Measurements from ENCODE around the gene PPP2R3A.
"Not testable (repeated sequence)": the region's sequence is repeated elsewhere in the genome, so short reads cannot be mapped to it uniquely, and the experiment has no call there.

PPP2R3A gene

GRCh38 chr3:136114421-136114820 is 148.9 kb downstream of the PPP2R3A start:
- DNase-seq: no peak

- DNase-seq: not testable (repeated sequence)
Observed at GRCh38 chr3:136119332-136119731, 153.8 kb downstream of the PPP2R3A start.

GRCh38 chr3:136119783-136120182 is 154.3 kb downstream of the PPP2R3A start:
- not testable (repeated sequence) for DNase-seq

- no peak for DNase-seq
Observed at GRCh38 chr3:136120373-136121348, 155.1 kb downstream of the PPP2R3A start.

GRCh38 chr3:136122006-136122405 is 156.5 kb downstream of the PPP2R3A start:
- no peak for DNase-seq

- DNase-seq: not testable (repeated sequence)
Observed at GRCh38 chr3:136131647-136132046, 166.1 kb downstream of the PPP2R3A start.

- DNase-seq: no peak
Observed at GRCh38 chr3:136134091-136134490, 168.6 kb downstream of the PPP2R3A start.

GRCh38 chr3:136135039-136135802 is 169.7 kb downstream of the PPP2R3A start:
- DNase-seq: no peak

- no peak for DNase-seq
Observed at GRCh38 chr3:136136454-136136853, 170.9 kb downstream of the PPP2R3A start.

- DNase-seq: no peak
Observed at GRCh38 chr3:136141291-136141785, 175.8 kb downstream of the PPP2R3A start.

GRCh38 chr3:136141891-136142290 is 176.4 kb downstream of the PPP2R3A start:
- no peak for DNase-seq

GRCh38 chr3:136142592-136142991 is 177.1 kb downstream of the PPP2R3A start:
- no peak for DNase-seq

GRCh38 chr3:136144397-136144796 is 178.9 kb downstream of the PPP2R3A start:
- not testable (repeated sequence) for DNase-seq

- no peak for DNase-seq
Observed at GRCh38 chr3:136146981-136147729, 181.6 kb downstream of the PPP2R3A start.

- DNase-seq: no peak
Observed at GRCh38 chr3:136149667-136150066, 184.1 kb downstream of the PPP2R3A start.

GRCh38 chr3:136151219-136151618 is 185.7 kb downstream of the PPP2R3A start:
- no peak for DNase-seq

- DNase-seq: no peak
Observed at GRCh38 chr3:136152176-136152843, 186.8 kb downstream of the PPP2R3A start.

GRCh38 chr3:136152963-136153362 is 187.4 kb downstream of the PPP2R3A start:
- no peak for DNase-seq

- DNase-seq: no peak
Observed at GRCh38 chr3:136161516-136161915, 196.0 kb downstream of the PPP2R3A start.

- DNase-seq: no peak
Observed at GRCh38 chr3:136162322-136162721, 196.8 kb downstream of the PPP2R3A start.

- DNase-seq: not testable (repeated sequence)
Observed at GRCh38 chr3:136163607-136164006, 198.1 kb downstream of the PPP2R3A start.

- no peak for DNase-seq
Observed at GRCh38 chr3:136166507-136166906, 201.0 kb downstream of the PPP2R3A start.

Measured in NCI-H1417 treated with DMSO at 0.1 percent for 48 hours (cell line).